C4-2B (cell line): ENCODE data around the gene ATP11C.
"Not testable (repeated sequence)": the region's sequence is repeated elsewhere in the genome, so short reads cannot be mapped to it uniquely, and the experiment has no call there.

Experiments used
- ZFX ChIP-seq: fragments of 450-650 bp; IDR thresholded peaks from 2 replicates; pipeline ENCODE4 v1.6.1; 2017
- TF ChIP-seq, protein P1 (sequence below): fragments of 450-650 bp; conservative IDR thresholded peaks from 2 replicates; pipeline ENCODE4 v1.5.1; 2017; ENCODE audit warnings: mild to moderate bottlenecking

DNA sequence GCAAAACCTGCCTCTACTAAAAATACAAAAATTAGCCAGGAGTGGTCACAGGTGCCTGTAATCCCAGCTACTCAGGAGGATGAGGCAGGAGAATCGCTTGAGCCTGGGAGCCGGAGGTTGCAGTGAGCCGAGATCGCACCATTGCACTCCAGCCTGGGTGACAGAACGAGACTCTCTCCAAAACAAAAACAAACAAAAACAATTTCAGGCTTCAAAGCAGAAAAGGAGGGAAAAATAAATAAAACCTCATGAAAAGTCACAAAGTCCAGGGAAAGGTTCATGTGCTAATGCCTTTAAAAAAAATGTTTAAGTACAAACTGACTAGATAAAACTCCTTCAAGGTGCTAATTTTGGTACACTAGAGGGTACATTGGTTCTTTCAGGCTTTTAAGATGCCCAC is 96.5 kb downstream of the ATP11C start:
- TF ChIP-seq, protein P1, sequence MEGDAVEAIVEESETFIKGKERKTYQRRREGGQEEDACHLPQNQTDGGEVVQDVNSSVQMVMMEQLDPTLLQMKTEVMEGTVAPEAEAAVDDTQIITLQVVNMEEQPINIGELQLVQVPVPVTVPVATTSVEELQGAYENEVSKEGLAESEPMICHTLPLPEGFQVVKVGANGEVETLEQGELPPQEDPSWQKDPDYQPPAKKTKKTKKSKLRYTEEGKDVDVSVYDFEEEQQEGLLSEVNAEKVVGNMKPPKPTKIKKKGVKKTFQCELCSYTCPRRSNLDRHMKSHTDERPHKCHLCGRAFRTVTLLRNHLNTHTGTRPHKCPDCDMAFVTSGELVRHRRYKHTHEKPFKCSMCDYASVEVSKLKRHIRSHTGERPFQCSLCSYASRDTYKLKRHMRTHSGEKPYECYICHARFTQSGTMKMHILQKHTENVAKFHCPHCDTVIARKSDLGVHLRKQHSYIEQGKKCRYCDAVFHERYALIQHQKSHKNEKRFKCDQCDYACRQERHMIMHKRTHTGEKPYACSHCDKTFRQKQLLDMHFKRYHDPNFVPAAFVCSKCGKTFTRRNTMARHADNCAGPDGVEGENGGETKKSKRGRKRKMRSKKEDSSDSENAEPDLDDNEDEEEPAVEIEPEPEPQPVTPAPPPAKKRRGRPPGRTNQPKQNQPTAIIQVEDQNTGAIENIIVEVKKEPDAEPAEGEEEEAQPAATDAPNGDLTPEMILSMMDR = not testable (repeated sequence)
- TF ChIP-seq ZFX = not testable (repeated sequence)
